ENCODE results near the gene FCRL4. TPM values are rescaled to one million over a fixed set of nuclear protein-coding genes. Genes with fewer than 3 reads are reported as not detected.

FCRL4 gene
- total RNA-seq, 1 experiment from 2014 or later, result not detected

DNA sequence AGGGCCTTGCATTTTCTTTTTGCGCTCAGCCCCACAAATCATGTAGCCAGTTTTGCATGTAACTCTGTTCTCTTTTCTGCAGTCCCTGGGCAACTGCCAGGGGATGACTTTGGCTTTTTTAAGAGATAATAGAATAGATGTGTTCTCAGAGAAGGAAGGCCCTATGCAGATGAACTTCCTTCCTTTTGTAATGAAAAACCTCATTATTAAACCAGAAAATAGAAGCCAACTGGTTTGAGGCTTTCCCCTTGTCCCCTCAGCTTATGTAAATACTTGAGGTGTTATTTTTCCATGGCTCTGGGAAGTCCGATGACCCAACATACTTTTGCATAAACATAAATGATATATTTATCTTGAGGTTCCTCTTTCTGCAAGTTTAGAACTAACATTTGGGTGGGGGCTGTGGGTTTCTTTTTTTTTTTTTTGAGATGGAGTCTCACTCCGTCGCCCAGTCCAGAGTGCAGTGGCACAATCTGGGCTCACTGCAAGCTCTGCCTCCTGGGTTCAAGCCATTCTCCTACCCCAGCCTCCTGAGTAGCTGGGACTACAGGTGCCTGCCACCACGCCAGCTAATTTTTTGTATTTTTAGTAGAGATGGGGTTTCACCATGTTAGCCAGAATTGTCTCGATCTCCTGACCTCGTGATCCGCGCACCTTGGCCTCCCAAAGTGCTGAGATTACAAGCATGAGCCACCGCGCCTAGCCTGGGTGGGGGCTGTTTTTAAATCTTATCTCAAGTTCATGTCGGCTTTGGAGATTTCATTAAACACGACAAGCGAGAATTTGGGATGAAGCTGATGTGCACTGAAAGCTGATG lies 31.2 kb downstream of the FCRL4 start:
- H3K18ac ChIP-seq (ENCODE audit: insufficient read length, low read depth, low read length), result no peak overlapping the region
- H3K23ac ChIP-seq (ENCODE audit: insufficient read length, low read depth, low read length), result no peak overlapping the region
- no peak overlapping the region for H2BK5ac ChIP-seq (ENCODE audit: insufficient read length, low read length)
- no peak overlapping the region for H2BK12ac ChIP-seq (ENCODE audit: insufficient read length, low read depth, low read length)
- no peak overlapping the region for H2BK20ac ChIP-seq (ENCODE audit: low read depth, low read length, poor library complexity, severe bottlenecking)
- no peaks in the 10 kb centered on the region for H3K36me3 Mint-ChIP-seq (ENCODE audit: insufficient read depth in 1 of 3, low read depth in 3 of 3)
- no peak overlapping the region for H2BK120ac ChIP-seq (ENCODE audit: low read depth, low read length, poor library complexity, severe bottlenecking)
- no peak overlapping the region for H2AFZ ChIP-seq (ENCODE audit: low read length)
- H4K5ac ChIP-seq (ENCODE audit: insufficient read length, low read depth, low read length), result no peak overlapping the region
- no peak overlapping the region for H4K91ac ChIP-seq (ENCODE audit: insufficient read length, low read depth, low read length)
- no CpG with 5 or more reads among the region's 14 CpGs for WGBS (ENCODE audit: extremely low coverage, insufficient read length, low lambda C conversion rate)
- peak overlapping the region; percentile 18 to 65 (median 31); a peak in 6 of 7 replicates for H3K27ac Mint-ChIP-seq
- no peaks in the 10 kb centered on the region for H4K20me1 ChIP-seq (ENCODE audit: control insufficient read depth, insufficient read depth, insufficient read length)
- no peak overlapping the region for H3K9ac ChIP-seq (ENCODE audit: extremely low read depth, insufficient read length, low read length)
- no peaks in the 10 kb centered on the region for H3K9me3 Mint-ChIP-seq
- H4K8ac ChIP-seq (replicated peaks; ENCODE audit: insufficient read length, low read depth, low read length), result no peak overlapping the region
- H3T11ph ChIP-seq (ENCODE audit: low read length), result no peak overlapping the region
- no peaks in the 10 kb centered on the region for H3K79me2 ChIP-seq (ENCODE audit: insufficient read depth, low read length)
- H3K4ac ChIP-seq (ENCODE audit: low read depth, low read length), result no peak overlapping the region
- no peaks in the 10 kb centered on the region for H3K27me3 ChIP-seq (ENCODE audit: insufficient read depth, low read length)
- H3K9me3 ChIP-seq (ENCODE audit: control insufficient read depth, low read depth, low read length), result no peaks in the 10 kb centered on the region
- no peak overlapping the region for H2AK5ac ChIP-seq (ENCODE audit: insufficient read length, low read length)
- no peaks in the 10 kb centered on the region for H3K23me2 ChIP-seq (ENCODE audit: insufficient read length, low read depth, low read length, poor library complexity, severe bottlenecking)
- H3K79me1 ChIP-seq (ENCODE audit: insufficient read depth, low read depth, low read length, poor library complexity, severe bottlenecking), result no peaks in the 10 kb centered on the region
- no peak overlapping the region for H3K56ac ChIP-seq (ENCODE audit: insufficient read length, low read depth, low read length)
- H3K4me1 ChIP-seq (ENCODE audit: insufficient read depth, low read length), result peaks cover 5% of the 10 kb centered on the region; the same call in 1 of the 2 replicates
- no peak overlapping the region for H3K27ac ChIP-seq (ENCODE audit: insufficient read length, low read depth, low read length)
- no peak overlapping the region for H2BK15ac ChIP-seq (ENCODE audit: low read depth, low read length)
- no peak overlapping the region for H3K4me2 ChIP-seq (ENCODE audit: insufficient read depth, insufficient read length, low read length)
- no peak overlapping the region for H3K4me3 Mint-ChIP-seq
- no peak for DNase-seq
- TF ChIP-seq, protein P1, sequence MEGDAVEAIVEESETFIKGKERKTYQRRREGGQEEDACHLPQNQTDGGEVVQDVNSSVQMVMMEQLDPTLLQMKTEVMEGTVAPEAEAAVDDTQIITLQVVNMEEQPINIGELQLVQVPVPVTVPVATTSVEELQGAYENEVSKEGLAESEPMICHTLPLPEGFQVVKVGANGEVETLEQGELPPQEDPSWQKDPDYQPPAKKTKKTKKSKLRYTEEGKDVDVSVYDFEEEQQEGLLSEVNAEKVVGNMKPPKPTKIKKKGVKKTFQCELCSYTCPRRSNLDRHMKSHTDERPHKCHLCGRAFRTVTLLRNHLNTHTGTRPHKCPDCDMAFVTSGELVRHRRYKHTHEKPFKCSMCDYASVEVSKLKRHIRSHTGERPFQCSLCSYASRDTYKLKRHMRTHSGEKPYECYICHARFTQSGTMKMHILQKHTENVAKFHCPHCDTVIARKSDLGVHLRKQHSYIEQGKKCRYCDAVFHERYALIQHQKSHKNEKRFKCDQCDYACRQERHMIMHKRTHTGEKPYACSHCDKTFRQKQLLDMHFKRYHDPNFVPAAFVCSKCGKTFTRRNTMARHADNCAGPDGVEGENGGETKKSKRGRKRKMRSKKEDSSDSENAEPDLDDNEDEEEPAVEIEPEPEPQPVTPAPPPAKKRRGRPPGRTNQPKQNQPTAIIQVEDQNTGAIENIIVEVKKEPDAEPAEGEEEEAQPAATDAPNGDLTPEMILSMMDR (conservative IDR thresholded peaks at IDR 0.05), result no peak
- no peaks in the 10 kb centered on the region for H3K27me3 Mint-ChIP-seq (ENCODE audit: low read depth)
- H3K4me1 Mint-ChIP-seq, result peaks cover 42 to 54% of the 10 kb centered on the region in 2 experiments
- H3K14ac ChIP-seq (ENCODE audit: insufficient read depth, low read length), result no peak overlapping the region
